GM23248 (cell line): Measurements from ENCODE around the gene ELOVL5.

Experiments used
- EZH2 ChIP-seq: fragments of 200-600 bp; sonication (generic); IDR thresholded peaks from 2 replicates; pipeline ENCODE4 v1.6.1; 2018; ENCODE audit warnings: antibody characterized with exemption, mild to moderate bottlenecking; ENCODE audit not compliant: insufficient read depth, poor library complexity, severe bottlenecking
- EZH2phosphoT487 ChIP-seq: fragments of 200-600 bp; sonication (generic); IDR thresholded peaks from 2 replicates; pipeline ENCODE4 v1.6.1; 2018; ENCODE audit warnings: antibody characterized with exemption, moderate library complexity, mild to moderate bottlenecking, low read depth; ENCODE audit not compliant: insufficient read depth

- TF ChIP-seq EZH2 = no peak
- TF ChIP-seq EZH2phosphoT487 = no peak
Observed at GRCh38 chr6:53264337-53264736, 84.4 kb downstream of the ELOVL5 start.
